ENCODE data around the gene CCDC71L.

CCDC71L gene

GRCh38 chr7:106626376-106627164 lies 34.4 kb downstream of the CCDC71L start:
- TF ChIP-seq ZFX (IDR thresholded peaks at IDR 0.05; ENCODE audit: borderline replicate concordance) (no peak), CTCF (IDR thresholded peaks at IDR 0.05) (no peak)
- no peak overlapping the region for H3K27ac ChIP-seq

GRCh38 chr7:106625678-106626301 lies 35.2 kb downstream of the CCDC71L start:
- H3K27ac ChIP-seq: no peak overlapping the region
- no peak for TF ChIP-seq CTCF (IDR thresholded peaks at IDR 0.05)
- TF ChIP-seq ZFX (IDR thresholded peaks at IDR 0.05; ENCODE audit: borderline replicate concordance): no peak

GRCh38 chr7:106623853-106624252 lies 37.1 kb downstream of the CCDC71L start:
- TF ChIP-seq ZFX (IDR thresholded peaks at IDR 0.05; ENCODE audit: borderline replicate concordance): no peak
- TF ChIP-seq CTCF (IDR thresholded peaks at IDR 0.05): no peak
- H3K27ac ChIP-seq: no peak overlapping the region

- no peak for TF ChIP-seq ZFX (IDR thresholded peaks at IDR 0.05; ENCODE audit: borderline replicate concordance)
- TF ChIP-seq CTCF (IDR thresholded peaks at IDR 0.05): no peak
- no peak overlapping the region for H3K27ac ChIP-seq
These were observed 37.7 kb downstream of the CCDC71L start for GRCh38 chr7:106623315-106623660.

GRCh38 chr7:106622654-106623314 lies 38.2 kb downstream of the CCDC71L start:
- TF ChIP-seq CTCF (IDR thresholded peaks at IDR 0.05): no peak
- no peak for TF ChIP-seq ZFX (IDR thresholded peaks at IDR 0.05; ENCODE audit: borderline replicate concordance)
- no peak overlapping the region for H3K27ac ChIP-seq

GRCh38 chr7:106621393-106622132 lies 39.4 kb downstream of the CCDC71L start:
- TF ChIP-seq ZFX (IDR thresholded peaks at IDR 0.05; ENCODE audit: borderline replicate concordance): no peak
- no peak for TF ChIP-seq CTCF (IDR thresholded peaks at IDR 0.05)
- H3K27ac ChIP-seq: no peak overlapping the region

Measured in 22Rv1 (cell line).